IgD-negative memory B cell (primary cell): ENCODE results near the gene LYRM9. TPM values are rescaled to one million over a fixed set of nuclear protein-coding genes. Genes with fewer than 3 reads are reported as not detected.
"Not testable (repeated sequence)": the region's sequence is repeated elsewhere in the genome, so short reads cannot be mapped to it uniquely, and the experiment has no call there.

Experiments
- H3K27ac Mint-ChIP-seq, 3 donors: one replicate each; pipeline ENCODE4 v1.8.0; 2020 to 2022; ENCODE audit warnings: mild to moderate bottlenecking in 3 of 3, mixed read lengths in 3 of 3, moderate library complexity in 1 of 3
- H3K27me3 Mint-ChIP-seq: one replicate; pipeline ENCODE4 v1.8.0; 2021; ENCODE audit warnings: mixed read lengths
- H3K36me3 Mint-ChIP-seq: one replicate; pipeline ENCODE4 v1.8.0; 2020; ENCODE audit warnings: mild to moderate bottlenecking, mixed read lengths
- H3K4me1 Mint-ChIP-seq, 3 donors: one replicate each; pipeline ENCODE4 v1.8.0; 2020 to 2022; ENCODE audit warnings: mixed read lengths in 3 of 3, mild to moderate bottlenecking in 1 of 3
- H3K4me3 Mint-ChIP-seq, 4 donors: one replicate each; pipeline ENCODE4 v1.8.0; 2020 to 2022; ENCODE audit warnings: mild to moderate bottlenecking in 4 of 4, mixed read lengths in 4 of 4, moderate library complexity in 3 of 4
- H3K9me3 Mint-ChIP-seq, 3 donors: one replicate each; pipeline ENCODE4 v1.8.0; 2020 to 2021; ENCODE audit warnings: mixed read lengths in 3 of 3, mild to moderate bottlenecking in 1 of 3
- polyA plus RNA-seq: library from polyadenylated mRNA; unstranded; fragments of 300-500 nt; fragmentation: Illumina TruSeq; gene quantifications from one replicate; pipeline ENCODE4 v1.2.3, GENCODE V29; 2021

LYRM9 gene
- polyA plus RNA-seq, 1 donor from 2014 or later = 16.4 TPM

- Mint-ChIP-seq H3K36me3 (peaks cover 2% of the 10 kb centered on the region), H3K4me1 (no peaks in the 10 kb centered on the region), H3K4me3 (no peak overlapping the region), H3K27ac (no peak overlapping the region), H3K27me3 (peaks cover 2% of the 10 kb centered on the region), H3K9me3 (peaks cover 0 to 7% (median 2%) of the 10 kb centered on the region in 3 donors)
Measured at GRCh38 chr17:27871407-27871806, 21.8 kb downstream of the LYRM9 start.

- H3K27ac Mint-ChIP-seq = no peak overlapping the region
- H3K4me1 Mint-ChIP-seq = no peaks in the 10 kb centered on the region
- H3K36me3 Mint-ChIP-seq = no peaks in the 10 kb centered on the region
- H3K9me3 Mint-ChIP-seq = peaks cover 0 to 7% (median 2%) of the 10 kb centered on the region in 3 donors
- H3K27me3 Mint-ChIP-seq = peaks cover 2% of the 10 kb centered on the region
- H3K4me3 Mint-ChIP-seq = no peak overlapping the region
Measured at GRCh38 chr17:27870345-27870744, 22.8 kb downstream of the LYRM9 start.

- Mint-ChIP-seq H3K27me3 (peaks cover 4% of the 10 kb centered on the region), H3K36me3 (no peaks in the 10 kb centered on the region), H3K4me3 (no peak overlapping the region), H3K27ac (no peak overlapping the region), H3K9me3 (peaks cover 0 to 3% (median 2%) of the 10 kb centered on the region in 3 donors), H3K4me1 (no peaks in the 10 kb centered on the region)
Measured at GRCh38 chr17:27868565-27868964, 24.6 kb downstream of the LYRM9 start.

- Mint-ChIP-seq H3K9me3 (no peaks in the 10 kb centered on the region), H3K4me3 (no peak overlapping the region), H3K4me1 (no peaks in the 10 kb centered on the region), H3K27ac (no peak overlapping the region), H3K27me3 (peaks cover 5% of the 10 kb centered on the region), H3K36me3 (peaks cover 3% of the 10 kb centered on the region)
Measured at GRCh38 chr17:27862840-27863239, 30.3 kb downstream of the LYRM9 start.

GRCh38 chr17:27862004-27862403, 31.2 kb downstream of the LYRM9 start:
- Mint-ChIP-seq H3K27me3 (peaks cover 5% of the 10 kb centered on the region), H3K27ac (no peak overlapping the region), H3K9me3 (no peaks in the 10 kb centered on the region), H3K36me3 (peaks cover 3% of the 10 kb centered on the region), H3K4me1 (no peaks in the 10 kb centered on the region), H3K4me3 (no peak overlapping the region)

- no peak overlapping the region for H3K4me3 Mint-ChIP-seq
- H3K27ac Mint-ChIP-seq = no peak overlapping the region
- no peaks in the 10 kb centered on the region for H3K9me3 Mint-ChIP-seq
- H3K36me3 Mint-ChIP-seq = peaks cover 3% of the 10 kb centered on the region
- H3K27me3 Mint-ChIP-seq = peaks cover 5% of the 10 kb centered on the region
- H3K4me1 Mint-ChIP-seq = no peaks in the 10 kb centered on the region
Measured at GRCh38 chr17:27860971-27861664, 32.0 kb downstream of the LYRM9 start.

- H3K27ac Mint-ChIP-seq = no peak overlapping the region
- peaks cover 0 to 2% (median 0%) of the 10 kb centered on the region in 3 donors for H3K4me1 Mint-ChIP-seq
- no peak overlapping the region for H3K4me3 Mint-ChIP-seq
- peaks cover 6% of the 10 kb centered on the region for H3K36me3 Mint-ChIP-seq
- peaks cover 11% of the 10 kb centered on the region for H3K27me3 Mint-ChIP-seq
- no peaks in the 10 kb centered on the region for H3K9me3 Mint-ChIP-seq
Measured at GRCh38 chr17:27858621-27859305, 34.4 kb downstream of the LYRM9 start.

- H3K4me3 Mint-ChIP-seq = no peak overlapping the region
- H3K9me3 Mint-ChIP-seq = no peaks in the 10 kb centered on the region
- no peak overlapping the region for H3K27ac Mint-ChIP-seq
- H3K4me1 Mint-ChIP-seq = peaks cover 0 to 2% (median 0%) of the 10 kb centered on the region in 3 donors
- peaks cover 11% of the 10 kb centered on the region for H3K27me3 Mint-ChIP-seq
- peaks cover 7% of the 10 kb centered on the region for H3K36me3 Mint-ChIP-seq
Measured at GRCh38 chr17:27856676-27857432, 36.3 kb downstream of the LYRM9 start.

- Mint-ChIP-seq H3K4me1 (peaks cover 0 to 2% (median 0%) of the 10 kb centered on the region in 3 donors), H3K27ac (no peak overlapping the region), H3K27me3 (peaks cover 13% of the 10 kb centered on the region), H3K36me3 (peaks cover 7% of the 10 kb centered on the region), H3K4me3 (no peak overlapping the region), H3K9me3 (no peaks in the 10 kb centered on the region)
Measured at GRCh38 chr17:27855454-27855853, 37.7 kb downstream of the LYRM9 start.

GRCh38 chr17:27854163-27854562, 39.0 kb downstream of the LYRM9 start:
- Mint-ChIP-seq H3K27me3 (peaks cover 11% of the 10 kb centered on the region), H3K27ac (no peak overlapping the region), H3K4me3 (no peak overlapping the region), H3K9me3 (no peaks in the 10 kb centered on the region), H3K36me3 (peaks cover 7% of the 10 kb centered on the region), H3K4me1 (peaks cover 0 to 2% (median 0%) of the 10 kb centered on the region in 3 donors)

- H3K4me3 Mint-ChIP-seq = no peak overlapping the region
- H3K4me1 Mint-ChIP-seq = peaks cover 0 to 2% (median 0%) of the 10 kb centered on the region in 3 donors
- H3K27me3 Mint-ChIP-seq = peaks cover 13% of the 10 kb centered on the region
- H3K36me3 Mint-ChIP-seq = peaks cover 4% of the 10 kb centered on the region
- no peaks in the 10 kb centered on the region for H3K9me3 Mint-ChIP-seq
- H3K27ac Mint-ChIP-seq = no peak overlapping the region
Measured at GRCh38 chr17:27853091-27853490, 40.1 kb downstream of the LYRM9 start.

GRCh38 chr17:27849474-27850185, 43.5 kb downstream of the LYRM9 start:
- Mint-ChIP-seq H3K9me3 (no peaks in the 10 kb centered on the region), H3K27me3 (peaks cover 25% of the 10 kb centered on the region), H3K36me3 (peaks cover 4% of the 10 kb centered on the region), H3K4me1 (peaks cover 11 to 15% (median 14%) of the 10 kb centered on the region in 3 donors), H3K4me3 (no peak overlapping the region), H3K27ac (no peak overlapping the region)

- Mint-ChIP-seq H3K4me1 (peaks cover 11 to 15% (median 14%) of the 10 kb centered on the region in 3 donors), H3K27me3 (peaks cover 18% of the 10 kb centered on the region), H3K4me3 (no peak overlapping the region), H3K36me3 (peaks cover 3% of the 10 kb centered on the region), H3K27ac (no peak overlapping the region), H3K9me3 (no peaks in the 10 kb centered on the region)
Measured at GRCh38 chr17:27848931-27849330, 44.2 kb downstream of the LYRM9 start.

- Mint-ChIP-seq H3K27ac (peak overlapping the region in 1 of 3 donors; percentile 71), H3K4me1 (peaks cover 10 to 15% (median 14%) of the 10 kb centered on the region in 3 donors), H3K27me3 (peaks cover 17% of the 10 kb centered on the region)
- not testable (repeated sequence) for H3K4me3 Mint-ChIP-seq, H3K9me3 Mint-ChIP-seq, H3K36me3 Mint-ChIP-seq
Measured at GRCh38 chr17:27846808-27847307, 46.3 kb downstream of the LYRM9 start.
